Measurements from ENCODE around the gene DNAJC4. TPM values are rescaled to one million over a fixed set of nuclear protein-coding genes. Genes with fewer than 3 reads are reported as not detected.
A peak's percentile ranks its signal among the peaks of the same experiment; 100 is the strongest.

DNAJC4 gene
- total and polyA plus RNA-seq, 9 of the 15 experiments (the other 6 are each of a cell fraction or from before 2014, with no cell fraction given), result 4.0 to 32.6 (median 19.9) TPM

DNA sequence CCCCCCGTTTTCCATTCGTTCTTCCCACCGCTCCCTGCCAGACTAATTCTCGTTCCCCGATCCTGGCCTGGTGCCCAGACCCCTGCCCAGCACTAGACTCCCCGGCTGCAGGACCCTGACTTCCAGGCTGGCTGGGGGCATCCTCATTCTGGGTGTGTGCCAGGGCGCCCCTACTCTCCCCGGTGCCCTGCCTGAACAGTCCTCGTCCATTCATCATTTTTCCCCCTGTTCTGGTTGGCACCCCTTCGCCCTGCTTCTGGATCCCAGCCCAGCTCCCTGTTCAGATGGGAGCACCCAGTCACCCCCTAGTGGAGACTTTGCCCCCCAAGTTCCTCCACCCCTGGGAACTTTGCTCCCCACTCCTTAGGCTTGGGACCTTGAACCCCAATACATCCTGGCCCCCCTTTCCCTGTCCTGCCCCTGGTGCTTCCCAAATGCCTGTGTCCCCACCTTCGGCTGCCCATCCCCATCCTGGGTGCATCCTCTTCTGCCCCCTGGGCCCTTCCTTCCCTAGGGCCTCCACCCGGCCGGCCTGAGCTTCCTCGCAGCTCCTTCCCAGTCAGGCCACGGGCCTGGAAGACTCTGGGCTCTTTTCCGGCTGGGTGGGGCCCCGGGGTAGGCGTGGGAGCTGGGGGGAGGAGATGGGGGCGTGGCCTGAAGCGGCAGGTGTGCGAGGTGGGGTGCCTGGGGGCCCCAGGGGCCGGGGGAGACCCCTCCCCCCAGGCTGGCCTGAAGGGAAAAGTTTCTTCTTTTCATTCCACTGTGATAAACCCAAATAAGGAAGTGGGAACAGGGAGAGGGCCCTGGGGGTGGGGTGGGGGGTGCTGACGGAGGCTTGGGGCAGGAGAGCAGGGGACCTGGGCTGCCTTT lies 21.9 kb downstream of the DNAJC4 start (continued):
- TF ChIP-seq, protein P1, sequence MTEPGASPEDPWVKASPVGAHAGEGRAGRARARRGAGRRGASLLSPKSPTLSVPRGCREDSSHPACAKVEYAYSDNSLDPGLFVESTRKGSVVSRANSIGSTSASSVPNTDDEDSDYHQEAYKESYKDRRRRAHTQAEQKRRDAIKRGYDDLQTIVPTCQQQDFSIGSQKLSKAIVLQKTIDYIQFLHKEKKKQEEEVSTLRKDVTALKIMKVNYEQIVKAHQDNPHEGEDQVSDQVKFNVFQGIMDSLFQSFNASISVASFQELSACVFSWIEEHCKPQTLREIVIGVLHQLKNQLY (CRISPR knock-in tag; conservative IDR thresholded peaks at IDR 0.05), result no peak
- peak; percentile 51; the same call in 1 of the 2 replicates for TF ChIP-seq CTBP1 (IDR thresholded peaks at IDR 0.05; ENCODE audit: borderline replicate concordance)
- TF ChIP-seq ZNF644 (tag; IDR thresholded peaks at IDR 0.05; ENCODE audit: low read depth), result no peak
- no peak for TF ChIP-seq NFE2L1 (tag; IDR thresholded peaks at IDR 0.05; ENCODE audit: borderline replicate concordance, low read depth)
- peak in 1 of 2 experiments; percentile 70; a peak in 2 of 4 replicates for TF ChIP-seq HDAC1 (IDR thresholded peaks at IDR 0.05)
- TF ChIP-seq ZNF263 (CRISPR knock-in tag; IDR thresholded peaks at IDR 0.05; ENCODE audit: borderline replicate concordance), result peak; percentile 50; the same call in 1 of the 2 replicates
- 0 out of 4 replicates have a peak, but pooled peaks of 1 of the 2 experiments have one; percentile 49 for TF ChIP-seq SIN3A (IDR thresholded peaks at IDR 0.05; ENCODE audit: borderline replicate concordance in 2 of 2, control insufficient read depth in 1 of 2, low read depth in 2 of 2, low read length in 2 of 2)
- TF ChIP-seq DNMT1 (IDR thresholded peaks at IDR 0.05), result no peak
- TF ChIP-seq SPI1 (IDR thresholded peaks at IDR 0.05; ENCODE audit: borderline replicate concordance, low read depth, low read length), result peak; percentile 71
- TF ChIP-seq TAF7 (tag; IDR thresholded peaks at IDR 0.05), result no peak
- peak; percentile 76 for TF ChIP-seq SUPT5H (IDR thresholded peaks at IDR 0.05)
- TF ChIP-seq ARID2 (IDR thresholded peaks at IDR 0.05), result no peak
- no peak for TF ChIP-seq DACH1 (IDR thresholded peaks at IDR 0.05; ENCODE audit: partially characterized antibody)
- TF ChIP-seq ZNF507 (tag; conservative IDR thresholded peaks at IDR 0.05), result no peak
- no peak for TF ChIP-seq PHTF2 (CRISPR knock-in tag; IDR thresholded peaks at IDR 0.05)
- TF ChIP-seq, protein P2, sequence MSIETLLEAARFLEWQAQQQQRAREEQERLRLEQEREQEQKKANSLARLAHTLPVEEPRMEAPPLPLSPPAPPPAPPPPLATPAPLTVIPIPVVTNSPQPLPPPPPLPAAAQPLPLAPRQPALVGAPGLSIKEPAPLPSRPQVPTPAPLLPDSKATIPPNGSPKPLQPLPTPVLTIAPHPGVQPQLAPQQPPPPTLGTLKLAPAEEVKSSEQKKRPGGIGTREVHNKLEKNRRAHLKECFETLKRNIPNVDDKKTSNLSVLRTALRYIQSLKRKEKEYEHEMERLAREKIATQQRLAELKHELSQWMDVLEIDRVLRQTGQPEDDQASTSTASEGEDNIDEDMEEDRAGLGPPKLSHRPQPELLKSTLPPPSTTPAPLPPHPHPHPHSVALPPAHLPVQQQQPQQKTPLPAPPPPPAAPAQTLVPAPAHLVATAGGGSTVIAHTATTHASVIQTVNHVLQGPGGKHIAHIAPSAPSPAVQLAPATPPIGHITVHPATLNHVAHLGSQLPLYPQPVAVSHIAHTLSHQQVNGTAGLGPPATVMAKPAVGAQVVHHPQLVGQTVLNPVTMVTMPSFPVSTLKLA (conservative IDR thresholded peaks at IDR 0.05), result peak; percentile 37 to 40
- TF ChIP-seq ZNF785 (CRISPR knock-in tag; IDR thresholded peaks at IDR 0.05), result no peak
- TF ChIP-seq POLR2A (conservative IDR thresholded peaks at IDR 0.05), result peak; percentile 76
- 0 out of 2 replicates have a peak, but pooled peaks have one; percentile 30 for TF ChIP-seq ARID1B (IDR thresholded peaks at IDR 0.05)
- no peak for TF ChIP-seq PURB (CRISPR knock-in tag; IDR thresholded peaks at IDR 0.05; ENCODE audit: low read depth)
- TF ChIP-seq PHF21A (IDR thresholded peaks at IDR 0.05; ENCODE audit: borderline replicate concordance, low read depth), result no peak
- TF ChIP-seq, protein P3, sequence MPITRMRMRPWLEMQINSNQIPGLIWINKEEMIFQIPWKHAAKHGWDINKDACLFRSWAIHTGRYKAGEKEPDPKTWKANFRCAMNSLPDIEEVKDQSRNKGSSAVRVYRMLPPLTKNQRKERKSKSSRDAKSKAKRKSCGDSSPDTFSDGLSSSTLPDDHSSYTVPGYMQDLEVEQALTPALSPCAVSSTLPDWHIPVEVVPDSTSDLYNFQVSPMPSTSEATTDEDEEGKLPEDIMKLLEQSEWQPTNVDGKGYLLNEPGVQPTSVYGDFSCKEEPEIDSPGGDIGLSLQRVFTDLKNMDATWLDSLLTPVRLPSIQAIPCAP (CRISPR knock-in tag; IDR thresholded peaks at IDR 0.05; ENCODE audit: borderline replicate concordance), result no peak
